ENCODE measurements around the gene AIF1L.

Gene AIF1L

DNA sequence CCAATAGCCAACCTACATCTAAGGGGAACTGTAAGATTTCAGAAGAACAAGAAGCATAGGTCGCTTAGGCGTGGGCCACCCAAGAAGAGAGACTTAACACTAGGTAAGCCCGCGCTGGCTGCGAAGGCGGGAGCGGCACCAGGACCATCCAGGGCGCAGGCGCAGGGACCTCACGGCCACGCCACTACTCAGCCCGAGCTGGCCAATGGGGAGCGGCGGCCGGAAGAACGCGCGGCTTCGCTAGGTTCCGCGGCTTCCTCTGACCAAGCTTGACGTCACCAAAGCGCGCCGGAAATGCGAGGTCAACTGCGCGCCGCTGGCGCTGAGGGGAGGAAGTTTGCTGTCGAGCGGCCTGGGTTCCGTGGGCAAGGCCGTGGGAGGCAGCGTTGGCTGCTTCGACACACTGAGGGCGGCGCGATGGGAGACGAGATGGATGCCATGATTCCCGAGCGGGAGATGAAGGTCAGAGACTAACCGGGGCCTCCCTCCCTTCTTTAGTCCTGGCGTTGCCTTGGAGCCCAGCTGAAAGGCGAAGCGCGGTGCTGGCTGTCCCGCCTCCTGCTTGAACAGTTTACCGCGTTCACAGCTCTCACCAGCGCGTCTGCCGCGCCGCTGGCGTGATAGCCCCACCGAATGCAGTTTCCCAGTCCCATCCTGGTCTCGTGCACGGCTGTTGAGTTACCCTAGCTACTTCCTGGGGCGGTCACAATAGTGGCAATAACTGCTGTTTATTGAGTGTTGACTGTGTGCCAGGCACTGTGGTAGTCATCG, 29.1 kb downstream of the AIF1L start, which contains the start of gene NUP214:
NUP214 (plus strand) TSS at position 299 of the 771 bp plus-strand sequence; CDS start at position 418, 119 bp downstream.
- peak within 1 kb of the TSS; percentile 88 for H3K27ac ChIP-seq
- TF ChIP-seq, protein P1, sequence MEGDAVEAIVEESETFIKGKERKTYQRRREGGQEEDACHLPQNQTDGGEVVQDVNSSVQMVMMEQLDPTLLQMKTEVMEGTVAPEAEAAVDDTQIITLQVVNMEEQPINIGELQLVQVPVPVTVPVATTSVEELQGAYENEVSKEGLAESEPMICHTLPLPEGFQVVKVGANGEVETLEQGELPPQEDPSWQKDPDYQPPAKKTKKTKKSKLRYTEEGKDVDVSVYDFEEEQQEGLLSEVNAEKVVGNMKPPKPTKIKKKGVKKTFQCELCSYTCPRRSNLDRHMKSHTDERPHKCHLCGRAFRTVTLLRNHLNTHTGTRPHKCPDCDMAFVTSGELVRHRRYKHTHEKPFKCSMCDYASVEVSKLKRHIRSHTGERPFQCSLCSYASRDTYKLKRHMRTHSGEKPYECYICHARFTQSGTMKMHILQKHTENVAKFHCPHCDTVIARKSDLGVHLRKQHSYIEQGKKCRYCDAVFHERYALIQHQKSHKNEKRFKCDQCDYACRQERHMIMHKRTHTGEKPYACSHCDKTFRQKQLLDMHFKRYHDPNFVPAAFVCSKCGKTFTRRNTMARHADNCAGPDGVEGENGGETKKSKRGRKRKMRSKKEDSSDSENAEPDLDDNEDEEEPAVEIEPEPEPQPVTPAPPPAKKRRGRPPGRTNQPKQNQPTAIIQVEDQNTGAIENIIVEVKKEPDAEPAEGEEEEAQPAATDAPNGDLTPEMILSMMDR (conservative IDR thresholded peaks at IDR 0.05): no peak
- peak; percentile 92 for TF ChIP-seq ZFX (IDR thresholded peaks at IDR 0.05)

DNA sequence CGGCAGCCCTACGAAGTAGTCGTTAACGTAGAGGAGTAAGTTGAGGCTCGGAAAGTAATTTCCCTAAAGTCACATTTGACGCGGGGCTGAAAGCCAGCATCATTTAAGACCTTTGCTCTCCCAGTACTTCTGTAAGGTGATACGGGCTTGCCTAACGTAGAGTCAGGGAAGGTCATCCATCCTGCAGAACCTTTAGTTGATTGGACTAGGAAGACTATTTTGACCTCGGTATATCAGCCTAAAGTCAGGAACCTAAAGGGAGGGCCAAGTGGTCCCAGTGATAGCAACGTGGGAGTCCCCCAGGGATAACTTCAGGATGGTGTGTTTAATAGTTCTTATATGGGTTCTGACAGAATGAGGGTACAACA, 29.7 kb downstream of the AIF1L start:
- H3K27ac ChIP-seq: peak overlapping the region; percentile 88
- TF ChIP-seq, protein P1 (conservative IDR thresholded peaks at IDR 0.05): no peak
- no peak for TF ChIP-seq ZFX (IDR thresholded peaks at IDR 0.05)

DNA sequence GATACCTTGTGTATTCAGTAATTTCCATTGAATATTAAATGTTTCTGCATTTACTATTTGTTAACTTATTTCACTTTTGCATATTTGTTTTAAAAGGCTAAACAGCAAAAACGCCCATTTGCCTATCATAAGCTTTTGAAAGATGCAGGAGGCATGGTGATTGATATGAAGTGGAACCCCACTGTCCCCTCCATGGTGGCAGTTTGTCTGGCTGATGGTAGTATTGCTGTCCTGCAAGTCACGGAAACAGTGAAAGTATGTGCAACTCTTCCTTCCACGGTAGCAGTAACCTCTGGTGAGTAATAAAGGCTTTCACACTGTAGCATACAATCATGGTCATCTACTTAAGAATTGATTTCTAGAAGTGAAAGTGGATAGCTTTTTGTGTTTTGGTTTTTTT, 32.9 kb downstream of the AIF1L start:
- H3K27ac ChIP-seq: no peak overlapping the region
- no peak for TF ChIP-seq ZFX (IDR thresholded peaks at IDR 0.05)
- TF ChIP-seq, protein P1 (conservative IDR thresholded peaks at IDR 0.05): no peak

DNA sequence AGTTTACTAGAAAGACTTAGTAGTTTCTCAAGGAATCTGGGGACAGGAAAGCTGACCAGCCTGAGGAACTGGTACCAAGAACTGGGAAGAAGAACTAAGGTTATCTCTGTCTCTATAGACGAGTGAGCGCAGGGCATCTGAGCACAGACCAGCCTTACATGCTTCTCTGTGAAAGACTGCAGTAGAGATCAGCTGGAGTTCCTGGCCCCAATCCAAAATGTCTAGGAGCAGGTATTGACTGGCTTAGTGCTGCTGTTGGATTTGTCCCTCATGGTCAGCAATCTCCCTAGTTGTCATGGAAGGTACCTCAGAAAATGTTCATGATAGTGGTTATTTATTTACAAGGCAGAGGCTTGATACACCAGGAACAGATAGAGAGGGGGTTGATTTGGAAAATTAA, 42.3 kb downstream of the AIF1L start:
- TF ChIP-seq, protein P1 (conservative IDR thresholded peaks at IDR 0.05): no peak
- no peak for TF ChIP-seq ZFX (IDR thresholded peaks at IDR 0.05)
- H3K27ac ChIP-seq: no peak overlapping the region

DNA sequence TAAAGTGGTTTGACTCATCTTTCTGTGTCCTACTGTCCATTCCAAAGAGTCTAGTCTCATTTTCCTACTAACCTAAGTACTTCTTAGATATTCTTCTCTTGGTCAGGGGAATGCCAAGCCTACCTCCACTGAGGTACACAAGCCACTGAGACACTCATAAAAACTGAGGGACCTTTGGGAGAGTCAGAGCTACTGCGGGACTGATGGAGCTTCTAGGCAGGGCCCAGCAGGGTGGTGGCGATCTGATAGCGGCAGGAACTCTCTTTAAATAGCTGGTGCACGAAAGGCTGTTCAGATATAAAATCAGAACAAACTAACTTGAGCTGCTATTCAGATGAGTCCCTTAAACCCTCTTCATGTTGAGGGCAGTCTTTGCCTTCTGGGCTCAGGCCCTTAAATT, 43.8 kb downstream of the AIF1L start:
- TF ChIP-seq, protein P1 (conservative IDR thresholded peaks at IDR 0.05): no peak
- TF ChIP-seq ZFX (IDR thresholded peaks at IDR 0.05): no peak
- H3K27ac ChIP-seq: no peak overlapping the region

DNA sequence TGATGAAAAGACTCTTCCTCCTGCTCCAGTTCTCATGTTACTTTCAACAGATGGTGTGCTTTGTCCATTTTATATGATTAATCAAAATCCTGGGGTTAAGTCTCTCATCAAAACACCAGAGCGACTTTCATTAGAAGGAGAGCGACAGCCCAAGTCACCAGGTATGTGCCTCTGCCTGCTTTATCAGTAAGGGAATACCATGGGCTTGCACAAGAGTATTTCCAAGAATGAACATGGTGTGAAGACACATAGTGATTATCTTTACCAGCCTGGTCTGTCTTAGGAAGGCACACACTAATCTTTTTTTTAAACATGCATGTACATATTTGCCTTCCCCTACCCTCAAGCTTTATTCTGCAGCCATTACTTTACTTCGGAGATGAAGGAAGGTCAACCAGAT, 44.2 kb downstream of the AIF1L start:
- no peak overlapping the region for H3K27ac ChIP-seq
- TF ChIP-seq, protein P1 (conservative IDR thresholded peaks at IDR 0.05): no peak
- TF ChIP-seq ZFX (IDR thresholded peaks at IDR 0.05): no peak

DNA sequence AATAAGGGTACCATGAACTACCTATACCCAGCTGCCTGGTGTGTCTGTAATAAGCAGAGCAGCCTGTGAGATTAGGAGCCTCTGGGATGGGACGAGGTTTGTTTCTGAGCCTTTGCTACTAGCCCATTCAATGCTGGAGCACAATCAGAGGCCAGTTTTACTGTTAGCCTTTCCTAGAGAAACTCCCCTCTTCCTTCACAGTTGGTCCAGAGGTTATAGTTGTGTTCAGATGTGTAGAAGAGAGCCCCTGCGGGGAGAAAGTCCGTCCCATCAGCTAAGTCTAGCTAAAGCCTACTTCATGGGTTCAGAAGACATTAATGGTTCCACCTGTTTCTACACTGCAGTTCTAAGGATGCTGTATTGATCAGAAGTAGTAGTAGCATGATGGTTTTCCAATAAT, 45.8 kb downstream of the AIF1L start:
- TF ChIP-seq, protein P1 (conservative IDR thresholded peaks at IDR 0.05): no peak
- no peak for TF ChIP-seq ZFX (IDR thresholded peaks at IDR 0.05)
- no peak overlapping the region for H3K27ac ChIP-seq

All from C4-2B (cell line).